HG03280 (cell line): ENCODE results near the gene SNRNP70.
"Not testable (repeated sequence)": the region's sequence is repeated elsewhere in the genome, so short reads cannot be mapped to it uniquely, and the experiment has no call there.

Experiments used
- ATAC-seq: cut with Tn5 transposase; IDR thresholded peaks from one replicate; pipeline ENCODE4 v1.9.1; 2021; ENCODE audit warnings: mild to moderate bottlenecking, moderate library complexity; ENCODE audit not compliant: unreplicated experiment

SNRNP70 gene

GRCh38 chr19:49064029-49064629, 21.1 kb upstream of the SNRNP70 start:
- no peak for ATAC-seq

GRCh38 chr19:49064768-49065611, 20.3 kb upstream of the SNRNP70 start, which contains the start of gene NTF4:
NTF4 (minus strand) TSS chr19:49064818; CDS start chr19:49061997, 2,821 bp downstream.
- no peak for ATAC-seq

- no peak for ATAC-seq
Measured at GRCh38 chr19:49065905-49066512, 19.2 kb upstream of the SNRNP70 start.

GRCh38 chr19:49067554-49067953, 17.7 kb upstream of the SNRNP70 start:
- ATAC-seq = no peak

GRCh38 chr19:49069026-49069425, 16.2 kb upstream of the SNRNP70 start:
- ATAC-seq = no peak

- no peak for ATAC-seq
Measured at GRCh38 chr19:49070416-49070815, 14.8 kb upstream of the SNRNP70 start.

GRCh38 chr19:49071860-49072547, 13.2 kb upstream of the SNRNP70 start:
- ATAC-seq = no peak

GRCh38 chr19:49073514-49074378, 11.5 kb upstream of the SNRNP70 start:
- no peak for ATAC-seq

GRCh38 chr19:49074869-49075268, 10.4 kb upstream of the SNRNP70 start:
- ATAC-seq = not testable (repeated sequence)

GRCh38 chr19:49080392-49080791, 4.9 kb upstream of the SNRNP70 start:
- no peak for ATAC-seq

- no peak for ATAC-seq
Measured at GRCh38 chr19:49081273-49081672, 4.0 kb upstream of the SNRNP70 start.

- no peak for ATAC-seq
Measured at GRCh38 chr19:49084206-49085019, 838 bp upstream of the SNRNP70 start.

- no peak for ATAC-seq
Measured at GRCh38 chr19:49085868-49086232, 599 bp downstream of the SNRNP70 start.

GRCh38 chr19:49086296-49086695, 1.0 kb downstream of the SNRNP70 start:
- ATAC-seq = no peak

GRCh38 chr19:49091391-49092038, 6.3 kb downstream of the SNRNP70 start:
- no peak for ATAC-seq

- no peak for ATAC-seq
Measured at GRCh38 chr19:49092686-49093085, 7.4 kb downstream of the SNRNP70 start.

GRCh38 chr19:49094505-49095482, 9.5 kb downstream of the SNRNP70 start:
- no peak for ATAC-seq
